Right forelimb (tissue), 1 donor: ENCODE results near the gene MLKL.

Source experiments
- DNase-seq: peaks from one replicate; pipeline ENCODE4 v3.0.0-alpha.2; 2018

The MLKL gene

GRCh38 chr16:74649839-74650504 lies 50.7 kb downstream of the MLKL start:
- no peak for DNase-seq

GRCh38 chr16:74641969-74642368 lies 58.7 kb downstream of the MLKL start:
- DNase-seq, result no peak

- no peak for DNase-seq
These were observed 62.8 kb downstream of the MLKL start for GRCh38 chr16:74637742-74638453.

DNA sequence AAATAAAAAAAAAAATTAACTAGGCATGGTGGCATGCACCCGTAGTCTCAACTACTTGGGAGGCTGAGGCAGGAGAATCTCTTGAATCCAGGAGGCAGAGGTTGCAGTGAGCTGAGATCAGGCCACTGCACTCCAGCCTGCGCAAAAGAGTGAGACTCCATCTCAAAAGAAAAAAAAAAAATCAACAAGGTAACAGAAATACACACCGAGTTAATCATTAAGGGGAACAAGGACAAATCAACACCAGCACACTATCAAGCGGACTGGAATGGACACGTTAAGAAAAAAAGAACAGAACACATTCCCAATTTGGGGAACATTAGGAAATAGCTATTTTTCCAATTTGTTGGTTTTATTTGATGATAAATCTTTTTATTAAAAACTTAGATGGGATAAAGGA lies 65.4 kb downstream of the MLKL start:
- no peak for DNase-seq

DNA sequence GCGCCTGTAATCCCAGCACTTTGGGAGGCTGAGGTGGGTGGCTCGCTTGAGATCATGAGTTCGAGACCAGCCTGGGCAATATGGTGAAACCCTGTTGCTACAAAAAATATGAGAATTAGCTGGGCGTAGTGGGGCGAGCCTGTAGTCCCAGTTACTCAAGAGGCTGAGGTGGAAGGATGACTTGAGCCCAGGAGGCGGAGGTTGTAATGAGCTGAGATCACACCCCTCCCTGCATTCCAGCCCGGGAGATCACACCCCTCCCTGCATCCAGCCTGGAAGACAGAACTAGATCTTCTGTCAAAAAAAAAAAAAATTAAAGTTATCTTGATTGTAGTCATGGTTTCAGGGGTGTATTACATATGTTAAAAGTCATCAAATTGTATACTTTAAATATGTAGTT lies 67.0 kb downstream of the MLKL start:
- DNase-seq, result no peak

- DNase-seq, result no peak
These were observed 73.0 kb downstream of the MLKL start for GRCh38 chr16:74627506-74628220.

GRCh38 chr16:74626741-74627416 lies 73.8 kb downstream of the MLKL start:
- DNase-seq, result no peak

GRCh38 chr16:74625500-74626350 lies 74.9 kb downstream of the MLKL start:
- no peak for DNase-seq

GRCh38 chr16:74623839-74624235 lies 76.8 kb downstream of the MLKL start:
- no peak for DNase-seq

GRCh38 chr16:74623214-74623838 lies 77.3 kb downstream of the MLKL start:
- DNase-seq, result no peak

- DNase-seq, result no peak
These were observed 78.7 kb downstream of the MLKL start for GRCh38 chr16:74622005-74622404.
